ENCODE results near the gene CLECL1. TPM values are rescaled to one million over a fixed set of nuclear protein-coding genes. Genes with fewer than 3 reads are reported as not detected.

The CLECL1 gene
- total and polyA plus RNA-seq, 2 of the 13 experiments (the other 11 are each of a cell fraction or from before 2014, with no cell fraction given) = not detected

DNA sequence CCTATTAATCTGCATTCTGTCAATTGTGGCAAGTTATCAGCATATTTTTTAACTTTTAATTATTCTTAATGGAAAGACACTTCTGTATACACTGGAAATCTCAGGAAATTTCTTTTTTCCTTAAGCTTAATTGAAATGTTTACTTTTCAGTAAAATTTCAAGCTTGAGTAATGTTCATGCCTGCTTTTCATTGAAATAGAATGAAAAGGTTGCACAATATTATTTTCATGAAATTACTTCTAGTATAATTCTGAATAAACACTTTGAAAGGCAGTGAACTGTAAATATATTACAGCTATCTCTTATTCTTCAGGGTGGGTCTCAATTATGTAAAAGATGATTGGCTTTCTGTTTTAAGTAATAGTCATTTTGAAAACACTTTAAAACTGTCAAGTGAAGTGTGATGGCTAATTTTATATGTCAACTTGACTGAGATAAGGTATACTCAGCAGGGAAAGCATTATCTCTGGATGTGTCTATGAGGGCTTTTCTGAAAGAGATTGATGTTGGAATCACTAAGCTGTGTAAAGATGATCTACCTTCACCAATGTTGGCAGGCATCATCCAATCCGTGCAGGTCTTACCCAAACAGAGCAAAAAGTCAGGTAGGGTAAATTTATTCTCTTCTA is 33.5 kb downstream of the CLECL1 start:
- H3K79me2 ChIP-seq (ENCODE audit: insufficient read depth, low read length) = no peaks in the 10 kb centered on the region
- no peak overlapping the region for H3K27ac ChIP-seq (ENCODE audit: extremely low read length, insufficient read depth, low read length)
- in situ Hi-C loops (cut with HindIII; ENCODE audit: extremely low pct_ligation_motif_present, low pct_unique_long_range_greater_than_20kb) (no loop called here), intact Hi-C loops (cut with micrococcal nuclease; ENCODE audit: unreplicated experiment) (no loop called here)
- H3K9me3 ChIP-seq (ENCODE audit: low read length) = no peaks in the 10 kb centered on the region
- 50% methylated on average over 1 of the region's 1 CpG for WGBS (ENCODE audit: low lambda C conversion rate)
- no peak for FAIRE-seq
- no TSS peak for BruUV-seq (replicated peaks)
- ChIA-PET POLR2A (no interaction called here), CTCF (ENCODE audit: low intra/inter-chr PET ratio, low total read pairs) (no interaction called here)
- no peaks in the 10 kb centered on the region for H3K27me3 ChIP-seq (ENCODE audit: control insufficient read depth in 1 of 2, insufficient read depth in 2 of 2, low read length in 2 of 2)
- no peaks in the 10 kb centered on the region for H4K20me1 ChIP-seq (ENCODE audit: insufficient read depth, low read length)
- H3K4me1 ChIP-seq (ENCODE audit: insufficient read depth, low read length) = no peaks in the 10 kb centered on the region
- H3K36me3 ChIP-seq (replicated peaks in 1 of 2; ENCODE audit: control insufficient read depth in 1 of 2, insufficient read depth in 2 of 2, low read length in 2 of 2) = no peaks in the 10 kb centered on the region
- H3K9ac ChIP-seq (ENCODE audit: insufficient read depth, low read depth, low read length) = no peak overlapping the region
- ATAC-seq = no peak
- DNase-seq (ENCODE audit: low spot score) = no peak
- no peak overlapping the region for H3K4me2 ChIP-seq (ENCODE audit: low read depth, low read length)
- TF ChIP-seq CREB1 (IDR thresholded peaks at IDR 0.05) (no peak), CREB1 (CRISPR knock-in tag; IDR thresholded peaks at IDR 0.05) (no peak), ZBTB7B (CRISPR knock-in tag; IDR thresholded peaks at IDR 0.05) (no peak), WIZ (CRISPR knock-in tag; IDR thresholded peaks at IDR 0.05) (no peak), MYPOP (CRISPR knock-in tag; IDR thresholded peaks at IDR 0.05) (no peak), ONECUT2 (CRISPR knock-in tag; IDR thresholded peaks at IDR 0.05) (no peak), CBX2 (IDR thresholded peaks at IDR 0.05; ENCODE audit: low read depth, low read length) (no peak), CBX2 (CRISPR knock-in tag; IDR thresholded peaks at IDR 0.05; ENCODE audit: low read depth) (no peak)
- TF ChIP-seq, protein P1, sequence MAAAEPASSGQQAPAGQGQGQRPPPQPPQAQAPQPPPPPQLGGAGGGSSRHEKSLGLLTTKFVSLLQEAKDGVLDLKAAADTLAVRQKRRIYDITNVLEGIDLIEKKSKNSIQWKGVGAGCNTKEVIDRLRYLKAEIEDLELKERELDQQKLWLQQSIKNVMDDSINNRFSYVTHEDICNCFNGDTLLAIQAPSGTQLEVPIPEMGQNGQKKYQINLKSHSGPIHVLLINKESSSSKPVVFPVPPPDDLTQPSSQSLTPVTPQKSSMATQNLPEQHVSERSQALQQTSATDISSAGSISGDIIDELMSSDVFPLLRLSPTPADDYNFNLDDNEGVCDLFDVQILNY (CRISPR knock-in tag; conservative IDR thresholded peaks at IDR 0.05) = no peak
- H2AFZ ChIP-seq (ENCODE audit: low read length) = no peak overlapping the region
- no peak overlapping the region for H3K4me3 ChIP-seq (replicated peaks in 1 of 3; ENCODE audit: insufficient read depth in 1 of 3, low read depth in 2 of 3, low read length in 3 of 3)

Data from HepG2 (cell line).